DND-41 (cell line): ENCODE data around the gene IL6R.
"Not testable (repeated sequence)": the region's sequence is repeated elsewhere in the genome, so short reads cannot be mapped to it uniquely, and the experiment has no call there.

ENCODE experiments used
- ATAC-seq: fragments of 200-7000 bp; cut with Tn5 transposase; 3 replicates; pipeline ENCODE4 v1.9.1; 2021; ENCODE audit warnings: low read depth; ENCODE audit not compliant: insufficient read depth
- DNase-seq: peaks from one replicate; pipeline ENCODE4 v3.0.0-alpha.2; 2020
- H2AFZ ChIP-seq: 2 replicates; pipeline ENCODE4 v1.6.0; 2012; ENCODE audit warnings: low read depth, low read length
- H3K27ac ChIP-seq: 2 replicates; pipeline ENCODE4 v1.5.1; 2012; ENCODE audit warnings: low read length, inconsistent platforms
- H3K27me3 ChIP-seq: fragments of 200-600 bp; sonication (generic); 2 replicates; pipeline ENCODE4 v1.6.0; 2012; ENCODE audit warnings: low read length, mild to moderate bottlenecking, inconsistent platforms; ENCODE audit not compliant: insufficient read depth, poor library complexity
- H3K36me3 ChIP-seq: 2 replicates; pipeline ENCODE4 v1.5.1; 2012; ENCODE audit warnings: low read length, inconsistent platforms; ENCODE audit not compliant: insufficient read depth
- H3K4me1 ChIP-seq: 2 replicates; pipeline ENCODE4 v1.5.1; 2012; ENCODE audit warnings: mild to moderate bottlenecking, low read length; ENCODE audit not compliant: insufficient read depth
- H3K4me2 ChIP-seq: 2 replicates; pipeline ENCODE4 v1.6.0; 2012; ENCODE audit warnings: mild to moderate bottlenecking, moderate library complexity, low read length, inconsistent platforms; ENCODE audit not compliant: insufficient read depth
- H3K4me3 ChIP-seq, 2 experiments: fragments of 200-600 bp in 1 of 2; shearing (Covaris generic) in 1 of 2; 2 replicates each; pipeline ENCODE4 v1.5.1; 2012 to 2016; ENCODE audit warnings: inconsistent platforms in 2 of 2, low read length in 2 of 2, mild to moderate bottlenecking in 2 of 2, low read depth in 1 of 2, moderate library complexity in 1 of 2
- H3K79me2 ChIP-seq: 2 replicates; pipeline ENCODE4 v1.6.0; 2012; ENCODE audit warnings: low read length, inconsistent platforms; ENCODE audit not compliant: insufficient read depth
- H3K9ac ChIP-seq: 2 replicates; pipeline ENCODE4 v1.6.0; 2012; ENCODE audit warnings: low read depth, mild to moderate bottlenecking, inconsistent platforms, low read length, moderate library complexity
- H3K9me3 ChIP-seq: 2 replicates; pipeline ENCODE4 v1.5.1; 2012; ENCODE audit warnings: low read length, moderate library complexity, mild to moderate bottlenecking, inconsistent platforms; ENCODE audit not compliant: insufficient read depth, severe bottlenecking
- H4K20me1 ChIP-seq: 2 replicates; pipeline ENCODE4 v1.6.0; 2012; ENCODE audit warnings: low read length; ENCODE audit not compliant: insufficient read depth
- CTCF ChIP-seq: IDR thresholded peaks from 2 replicates; pipeline ENCODE4 v1.5.1; 2012; ENCODE audit warnings: borderline replicate concordance, low read length, moderate library complexity, mild to moderate bottlenecking; ENCODE audit not compliant: poor library complexity, severe bottlenecking; ENCODE audit errors: extremely low read depth
- EZH2 ChIP-seq: IDR thresholded peaks from 3 replicates; pipeline ENCODE4 v1.6.1; 2012; ENCODE audit warnings: borderline replicate concordance, low read depth, mild to moderate bottlenecking, moderate library complexity, low read length, inconsistent platforms; ENCODE audit not compliant: severe bottlenecking

Gene IL6R

GRCh38 chr1:154483941-154484803, 79.0 kb downstream of the IL6R start:
- no peak for DNase-seq
- H3K9ac ChIP-seq = no peak overlapping the region

DNA sequence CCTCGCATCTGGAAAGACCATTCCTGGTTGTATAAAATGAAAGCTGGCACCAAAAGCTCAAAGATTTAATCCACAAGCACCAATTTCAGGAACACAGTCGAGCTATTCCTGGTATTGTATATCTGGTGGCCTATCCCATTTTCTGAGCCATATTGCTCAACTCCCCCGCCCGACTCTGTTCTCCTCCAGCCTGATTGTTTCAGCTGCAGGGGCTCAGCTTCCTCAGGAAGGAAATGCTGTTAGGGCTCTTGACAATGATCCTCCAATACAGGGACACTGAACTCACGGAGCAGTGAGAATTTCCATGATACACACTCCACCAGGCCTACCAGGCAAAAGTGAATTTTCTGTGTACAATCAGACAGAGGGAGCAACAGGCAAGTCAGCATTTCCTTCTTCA, 80.0 kb downstream of the IL6R start:
- Histone ChIP-seq H3K36me3 (no peaks in the 10 kb centered on the region), H3K9me3 (no peaks in the 10 kb centered on the region), H2AFZ (no peak overlapping the region), H3K4me1 (no peaks in the 10 kb centered on the region), H4K20me1 (no peaks in the 10 kb centered on the region), H3K27me3 (no peaks in the 10 kb centered on the region), H3K79me2 (no peaks in the 10 kb centered on the region), H3K4me2 (no peak overlapping the region), H3K9ac (no peak overlapping the region), H3K27ac (no peak overlapping the region), H3K4me3 (no peak overlapping the region)
- DNase-seq (no peak), ATAC-seq (no peak)
- no peak for TF ChIP-seq EZH2
- no peak for TF ChIP-seq CTCF

More at GRCh38 chr1:154483941-154484803, 79.0 kb downstream of the IL6R start:
- Histone ChIP-seq H4K20me1 (no peaks in the 10 kb centered on the region), H3K9me3 (no peaks in the 10 kb centered on the region), H2AFZ (no peak overlapping the region), H3K27ac (no peak overlapping the region), H3K4me1 (no peaks in the 10 kb centered on the region), H3K4me3 (no peak overlapping the region), H3K36me3 (no peaks in the 10 kb centered on the region), H3K27me3 (no peaks in the 10 kb centered on the region), H3K4me2 (no peak overlapping the region), H3K79me2 (no peaks in the 10 kb centered on the region)
- ATAC-seq = no peak
- TF ChIP-seq EZH2 = no peak
- no peak for TF ChIP-seq CTCF

- Histone ChIP-seq H3K27me3 (no peaks in the 10 kb centered on the region), H3K36me3 (no peaks in the 10 kb centered on the region), H3K27ac (no peak overlapping the region), H3K4me1 (no peaks in the 10 kb centered on the region), H3K4me3 (no peak overlapping the region), H2AFZ (no peak overlapping the region), H4K20me1 (no peaks in the 10 kb centered on the region), H3K79me2 (no peaks in the 10 kb centered on the region), H3K9me3 (no peaks in the 10 kb centered on the region), H3K4me2 (no peak overlapping the region), H3K9ac (no peak overlapping the region)
- TF ChIP-seq CTCF = no peak
- TF ChIP-seq EZH2 = no peak
- ATAC-seq (no peak), DNase-seq (no peak)
These were observed 80.9 kb downstream of the IL6R start for GRCh38 chr1:154485910-154486496.

- not testable (repeated sequence) for DNase-seq, H3K27ac ChIP-seq, H2AFZ ChIP-seq, H3K79me2 ChIP-seq, H3K4me3 ChIP-seq, H3K9ac ChIP-seq, H3K9me3 ChIP-seq, H3K4me1 ChIP-seq, ATAC-seq, H3K27me3 ChIP-seq, H3K36me3 ChIP-seq, H4K20me1 ChIP-seq, H3K4me2 ChIP-seq
These were observed 81.6 kb downstream of the IL6R start for GRCh38 chr1:154486756-154487155.
